IPS-18c (cell line): ENCODE data around the gene FARS2.

Experiments used
- H3K4me3 ChIP-seq: 2 replicates; pipeline ENCODE4 v1.7.0; 2013; ENCODE audit warnings: low read depth, mild to moderate bottlenecking, low read length, moderate library complexity; ENCODE audit not compliant: insufficient read depth
- H3K9me3 ChIP-seq: one replicate; pipeline ENCODE4 v1.6.1; 2013; ENCODE audit warnings: mild to moderate bottlenecking, low read length, moderate library complexity; ENCODE audit not compliant: control insufficient read depth, insufficient read depth

FARS2 gene

GRCh38 chr6:5457983-5458683, 196.8 kb downstream of the FARS2 start:
- no peaks in the 10 kb centered on the region for H3K9me3 ChIP-seq
- H3K4me3 ChIP-seq = no peak overlapping the region

- H3K4me3 ChIP-seq = no peak overlapping the region
- no peaks in the 10 kb centered on the region for H3K9me3 ChIP-seq
Observed at GRCh38 chr6:5459346-5459745, 198.0 kb downstream of the FARS2 start.

- Histone ChIP-seq H3K4me3 (no peak overlapping the region), H3K9me3 (no peaks in the 10 kb centered on the region)
Observed at GRCh38 chr6:5461365-5461764, 200.1 kb downstream of the FARS2 start.

- Histone ChIP-seq H3K4me3 (no peak overlapping the region), H3K9me3 (no peaks in the 10 kb centered on the region)
Observed at GRCh38 chr6:5462856-5463255, 201.5 kb downstream of the FARS2 start.

GRCh38 chr6:5463690-5464089, 202.4 kb downstream of the FARS2 start:
- no peaks in the 10 kb centered on the region for H3K9me3 ChIP-seq
- no peak overlapping the region for H3K4me3 ChIP-seq

- no peaks in the 10 kb centered on the region for H3K9me3 ChIP-seq
- H3K4me3 ChIP-seq = no peak overlapping the region
Observed at GRCh38 chr6:5464099-5464885, 203.0 kb downstream of the FARS2 start.

GRCh38 chr6:5466281-5467136, 205.2 kb downstream of the FARS2 start:
- no peak overlapping the region for H3K4me3 ChIP-seq
- no peaks in the 10 kb centered on the region for H3K9me3 ChIP-seq

- Histone ChIP-seq H3K9me3 (no peaks in the 10 kb centered on the region), H3K4me3 (no peak overlapping the region)
Observed at GRCh38 chr6:5468586-5468985, 207.3 kb downstream of the FARS2 start.

GRCh38 chr6:5469101-5469846, 208.0 kb downstream of the FARS2 start:
- Histone ChIP-seq H3K4me3 (no peak overlapping the region), H3K9me3 (no peaks in the 10 kb centered on the region)

GRCh38 chr6:5471044-5471443, 209.7 kb downstream of the FARS2 start:
- H3K9me3 ChIP-seq = no peaks in the 10 kb centered on the region
- no peak overlapping the region for H3K4me3 ChIP-seq

- Histone ChIP-seq H3K4me3 (no peak overlapping the region), H3K9me3 (no peaks in the 10 kb centered on the region)
Observed at GRCh38 chr6:5471637-5472398, 210.5 kb downstream of the FARS2 start.

- H3K4me3 ChIP-seq = no peak overlapping the region
- H3K9me3 ChIP-seq = no peaks in the 10 kb centered on the region
Observed at GRCh38 chr6:5472571-5472970, 211.3 kb downstream of the FARS2 start.

GRCh38 chr6:5475779-5476178, 214.5 kb downstream of the FARS2 start:
- H3K4me3 ChIP-seq = no peak overlapping the region
- no peaks in the 10 kb centered on the region for H3K9me3 ChIP-seq

- H3K4me3 ChIP-seq = no peak overlapping the region
- no peaks in the 10 kb centered on the region for H3K9me3 ChIP-seq
Observed at GRCh38 chr6:5478380-5478779, 217.1 kb downstream of the FARS2 start.

- Histone ChIP-seq H3K9me3 (no peaks in the 10 kb centered on the region), H3K4me3 (no peak overlapping the region)
Observed at GRCh38 chr6:5481033-5481432, 219.7 kb downstream of the FARS2 start.

GRCh38 chr6:5481750-5482149, 220.4 kb downstream of the FARS2 start:
- Histone ChIP-seq H3K4me3 (no peak overlapping the region), H3K9me3 (no peaks in the 10 kb centered on the region)
